Right renal cortex interstitium (tissue), 3 donors: ENCODE measurements around the gene SIPA1L3. TPM values are rescaled to one million over a fixed set of nuclear protein-coding genes. Genes with fewer than 3 reads are reported as not detected.
"Not testable (repeated sequence)": the region's sequence is repeated elsewhere in the genome, so short reads cannot be mapped to it uniquely, and the experiment has no call there.

Experiments
- DNase-seq, 3 donors: peaks; one replicate each; pipeline ENCODE4 v3.0.0-alpha.2; 2013; ENCODE audit warnings: low read depth in 3 of 3, low spot score in 2 of 3
- polyA plus RNA-seq, 3 donors: library from polyadenylated mRNA; unstranded; fragments of 120-200 nt; gene quantifications; one replicate each; pipeline ENCODE4 v1.2.1, GENCODE V29; 2013; ENCODE audit not compliant: insufficient read length in 3 of 3

Gene SIPA1L3
- polyA plus RNA-seq, 3 donors: 25.4 to 28.2 (median 25.7) TPM

DNA sequence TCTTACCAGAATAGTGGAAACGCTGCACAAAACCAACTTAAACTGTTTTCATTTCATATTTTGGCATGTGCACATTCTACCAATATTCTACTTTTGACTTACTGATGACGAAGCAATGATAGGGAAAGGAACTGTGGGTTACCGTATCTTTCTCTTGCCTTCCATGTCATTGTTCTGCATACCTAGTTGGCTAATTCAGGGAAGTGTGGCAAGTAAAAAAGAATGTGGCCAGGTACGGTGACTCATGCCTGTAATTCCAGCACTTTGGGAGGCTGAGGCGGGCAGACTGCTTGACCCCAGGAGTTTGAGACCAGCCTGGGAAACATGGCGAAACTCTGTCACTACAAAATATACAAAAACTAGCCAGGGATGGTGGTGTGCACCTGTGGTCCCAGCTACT is 108.2 kb downstream of the SIPA1L3 start:
- DNase-seq: no peak

DNA sequence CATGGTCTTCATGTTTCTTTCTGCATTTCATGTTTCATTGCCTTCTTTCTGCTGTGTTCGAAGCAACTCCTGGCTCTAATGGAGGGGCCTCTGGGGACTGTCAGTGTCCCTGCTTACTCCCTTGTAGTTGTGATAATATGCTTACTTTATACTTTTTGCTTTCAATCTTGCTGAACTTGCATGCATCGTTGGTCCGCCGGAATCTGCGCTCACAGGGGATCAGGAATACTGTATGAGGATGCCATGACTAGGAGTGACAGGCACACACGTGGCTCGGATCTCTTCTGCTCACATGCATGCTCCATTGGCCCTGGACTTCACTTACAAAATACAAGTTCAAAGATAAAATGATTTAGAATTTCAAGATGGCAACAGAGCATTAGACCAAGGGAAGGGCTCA is 108.8 kb downstream of the SIPA1L3 start:
- DNase-seq: no peak

DNA sequence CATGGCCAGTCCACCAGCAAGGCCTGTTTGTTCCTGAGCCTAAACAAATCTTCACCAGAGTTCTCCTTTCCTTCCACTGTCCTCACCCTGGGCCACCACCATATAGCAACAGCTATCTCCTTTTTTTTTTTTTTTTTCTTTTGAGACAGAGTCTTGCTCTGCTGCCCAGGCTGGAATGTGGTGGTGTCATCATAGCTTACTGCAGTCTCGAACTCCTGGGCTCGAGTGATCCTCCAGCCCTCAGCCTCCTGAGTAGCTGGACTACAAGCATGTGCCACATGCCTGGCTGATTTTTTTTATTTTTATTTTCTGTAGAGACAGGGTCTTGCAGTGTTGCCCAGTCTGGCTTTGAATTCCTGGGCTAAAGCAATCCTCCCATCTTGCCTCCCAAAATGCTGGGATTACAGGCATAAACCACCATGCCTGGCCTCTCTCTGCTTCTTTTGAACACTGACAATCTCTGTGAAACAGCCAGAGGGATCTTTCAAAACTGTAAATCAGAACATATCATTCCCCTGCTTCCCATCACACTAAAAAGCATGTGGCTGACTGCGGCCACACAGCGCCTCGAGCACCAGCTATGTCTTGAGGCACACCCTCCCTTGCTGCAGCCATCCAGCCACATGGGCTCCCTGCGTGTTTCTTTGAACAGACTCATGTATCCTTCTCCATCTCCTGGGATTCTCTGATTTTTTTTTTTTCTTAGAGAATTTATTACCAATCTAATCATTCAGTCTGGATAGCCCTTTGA is 110.6 kb downstream of the SIPA1L3 start:
- DNase-seq: no peak

DNA sequence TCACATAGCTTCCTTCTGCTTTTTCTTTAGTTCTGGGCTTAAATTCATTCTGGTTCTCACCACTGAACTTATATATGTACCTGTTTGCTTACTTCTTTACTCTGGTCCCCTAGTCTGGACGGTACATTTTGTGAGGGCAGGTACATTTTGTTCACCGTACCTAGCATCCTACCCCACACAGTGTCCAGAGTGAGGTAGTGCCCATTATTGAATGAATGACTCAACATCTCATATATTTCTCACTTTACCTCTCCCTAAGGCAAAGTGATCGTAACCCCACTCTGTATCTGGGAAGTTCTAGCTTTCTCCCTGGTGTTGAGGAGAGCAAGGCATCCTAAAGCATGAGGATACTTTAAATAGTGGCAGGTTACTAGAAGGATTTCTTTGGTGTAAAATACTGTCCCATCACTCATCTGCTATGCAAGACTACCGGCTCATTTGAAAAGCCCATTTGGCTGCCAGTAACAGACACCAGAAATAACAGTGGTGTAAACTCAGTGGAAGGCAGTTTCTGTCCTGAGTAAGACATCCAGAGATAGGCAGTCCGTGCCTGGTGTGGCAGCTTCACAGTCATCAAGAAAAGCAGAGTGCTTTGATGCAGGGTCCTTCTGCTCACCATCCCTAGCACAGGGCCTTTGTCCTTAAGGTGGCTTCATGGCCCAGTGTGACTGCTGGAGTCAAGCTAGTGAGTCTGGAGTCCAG is 111.8 kb downstream of the SIPA1L3 start:
- no peak for DNase-seq

DNA sequence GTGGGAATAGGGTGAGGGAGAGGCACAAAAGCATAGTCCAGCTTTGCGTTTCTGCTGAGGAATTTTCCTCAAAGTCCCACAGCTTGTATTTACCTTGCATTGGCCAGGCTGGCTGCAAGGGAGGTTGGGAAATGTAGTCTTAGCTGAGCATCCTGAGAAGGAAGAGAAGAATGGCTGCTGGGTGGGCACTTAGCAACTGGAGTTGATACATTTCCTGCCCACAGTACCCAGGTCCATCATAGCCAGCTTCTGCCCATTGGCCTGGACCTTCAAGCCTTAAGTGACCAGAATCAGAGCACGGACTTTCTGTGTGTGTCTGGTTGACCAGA is 112.4 kb downstream of the SIPA1L3 start:
- no peak for DNase-seq

DNA sequence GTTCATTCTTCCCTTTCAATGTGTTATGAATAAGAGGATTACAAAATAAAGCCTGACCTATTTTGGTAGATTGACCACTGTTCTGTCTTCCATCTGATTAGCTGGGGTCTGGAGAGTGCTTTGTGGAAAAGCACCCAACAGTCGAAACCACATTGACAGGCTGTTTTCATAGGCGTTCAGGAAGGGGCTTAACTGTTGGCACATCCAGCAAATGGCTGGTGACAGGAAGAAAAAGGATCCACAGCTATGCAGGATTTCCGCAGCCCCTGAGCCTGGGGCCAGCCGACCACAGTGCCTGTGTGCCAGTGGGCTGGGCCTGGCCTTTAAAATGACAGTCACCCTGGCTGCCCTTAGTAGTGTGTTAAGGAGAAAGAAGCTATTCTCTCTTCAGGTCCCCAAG is 113.3 kb downstream of the SIPA1L3 start:
- DNase-seq: no peak

DNA sequence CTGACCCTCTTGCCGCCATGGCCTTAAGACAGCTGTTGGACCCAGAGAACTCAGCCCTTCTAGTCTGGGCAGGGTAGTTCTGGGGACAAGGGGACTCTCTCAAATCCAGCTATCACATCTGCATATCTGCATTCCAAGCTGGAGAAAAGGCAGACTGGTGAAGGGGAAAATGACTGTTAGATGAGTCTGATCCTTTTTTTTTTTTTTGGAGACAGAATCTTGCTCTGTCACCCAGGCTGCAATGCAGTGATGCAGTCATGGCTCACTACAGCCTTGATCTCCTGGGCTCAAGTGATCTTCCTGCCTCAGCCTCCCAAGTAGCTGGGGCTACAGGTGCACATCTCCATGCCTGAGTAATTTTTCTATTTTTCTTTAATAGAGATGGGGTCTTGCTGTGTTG is 114.3 kb downstream of the SIPA1L3 start:
- no peak for DNase-seq

DNA sequence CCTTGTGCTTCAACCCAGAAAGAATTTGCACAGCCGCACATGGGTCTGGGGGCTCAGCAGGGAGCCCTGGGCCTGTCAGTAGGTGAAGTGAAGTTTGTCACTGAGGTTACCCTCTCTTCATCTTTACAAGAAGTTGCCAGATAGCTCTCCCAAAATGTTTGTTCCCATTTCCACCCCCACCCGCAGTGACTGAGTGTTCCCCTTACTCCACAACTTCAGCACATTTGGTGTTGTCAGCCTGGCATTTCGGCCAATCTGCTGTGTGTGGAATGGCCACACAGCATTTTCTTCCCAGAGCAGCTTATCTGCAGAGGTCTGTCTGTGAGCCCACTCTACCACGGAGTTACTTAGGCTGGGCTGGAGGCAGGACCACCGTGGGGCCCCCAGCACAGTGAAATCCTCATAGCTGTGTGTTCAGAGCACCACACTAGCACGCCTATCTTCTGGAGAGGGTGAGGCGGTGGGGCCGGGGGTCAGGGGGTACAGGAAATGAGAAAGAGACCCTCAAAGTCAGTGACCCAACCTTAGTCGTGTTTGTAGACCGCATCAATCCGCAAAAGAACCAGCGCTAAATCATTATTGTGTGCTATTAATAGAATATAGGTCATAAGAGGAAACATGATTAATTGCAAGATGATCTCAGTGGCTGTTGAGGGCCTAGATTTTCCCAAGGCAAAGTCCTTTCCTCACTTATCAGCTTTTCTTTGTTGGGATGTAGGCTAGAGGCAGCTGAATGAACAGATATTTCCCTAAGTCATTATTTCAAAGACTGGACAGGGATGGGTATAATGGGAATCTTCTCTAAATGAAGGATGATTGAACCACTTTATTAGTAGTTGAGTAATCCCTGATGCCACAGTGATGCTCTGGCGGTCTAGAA is 116.0 kb downstream of the SIPA1L3 start:
- DNase-seq: no peak

DNA sequence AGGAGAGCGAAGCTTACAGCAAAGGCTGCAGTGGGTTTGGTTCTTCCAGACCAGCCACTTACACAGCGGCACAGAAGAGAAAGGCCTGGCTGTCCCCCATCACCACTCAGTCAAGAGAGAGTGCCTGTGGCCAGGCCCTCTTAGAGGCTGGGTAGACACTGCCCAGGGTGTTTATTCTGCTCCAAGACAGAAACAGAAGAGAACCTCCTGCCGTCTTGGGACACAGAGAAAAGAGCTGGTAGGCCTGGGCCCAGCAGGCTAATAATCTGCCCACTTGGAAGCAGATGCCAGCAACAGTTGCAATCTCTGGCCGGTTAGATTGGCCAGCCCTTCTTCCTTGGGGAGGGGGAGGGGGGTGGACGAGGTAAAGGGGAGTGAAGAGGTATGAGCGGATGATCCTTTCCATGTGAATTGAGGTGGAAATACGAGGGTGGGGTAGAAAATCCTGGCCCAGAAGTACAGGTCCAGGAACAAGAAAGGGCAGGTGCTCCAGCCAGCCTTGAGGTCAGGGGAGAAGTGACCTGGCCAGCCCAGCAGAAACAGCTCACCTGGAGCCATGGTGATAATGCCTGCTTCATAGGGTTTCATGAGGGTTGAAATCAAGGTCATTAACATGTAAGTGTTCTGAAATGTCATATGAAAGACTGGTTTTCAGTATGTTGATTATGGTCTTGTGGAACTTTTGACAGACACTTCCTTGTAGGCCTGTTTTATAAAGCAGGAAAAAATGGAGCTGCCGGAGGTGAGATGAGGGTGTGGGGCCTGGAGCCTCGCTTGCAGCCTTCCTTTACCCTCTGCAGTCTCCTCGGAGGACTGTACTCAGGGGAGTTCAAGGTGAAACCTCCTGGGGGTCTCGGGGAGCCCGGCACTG is 116.9 kb downstream of the SIPA1L3 start:
- DNase-seq: no peak

DNA sequence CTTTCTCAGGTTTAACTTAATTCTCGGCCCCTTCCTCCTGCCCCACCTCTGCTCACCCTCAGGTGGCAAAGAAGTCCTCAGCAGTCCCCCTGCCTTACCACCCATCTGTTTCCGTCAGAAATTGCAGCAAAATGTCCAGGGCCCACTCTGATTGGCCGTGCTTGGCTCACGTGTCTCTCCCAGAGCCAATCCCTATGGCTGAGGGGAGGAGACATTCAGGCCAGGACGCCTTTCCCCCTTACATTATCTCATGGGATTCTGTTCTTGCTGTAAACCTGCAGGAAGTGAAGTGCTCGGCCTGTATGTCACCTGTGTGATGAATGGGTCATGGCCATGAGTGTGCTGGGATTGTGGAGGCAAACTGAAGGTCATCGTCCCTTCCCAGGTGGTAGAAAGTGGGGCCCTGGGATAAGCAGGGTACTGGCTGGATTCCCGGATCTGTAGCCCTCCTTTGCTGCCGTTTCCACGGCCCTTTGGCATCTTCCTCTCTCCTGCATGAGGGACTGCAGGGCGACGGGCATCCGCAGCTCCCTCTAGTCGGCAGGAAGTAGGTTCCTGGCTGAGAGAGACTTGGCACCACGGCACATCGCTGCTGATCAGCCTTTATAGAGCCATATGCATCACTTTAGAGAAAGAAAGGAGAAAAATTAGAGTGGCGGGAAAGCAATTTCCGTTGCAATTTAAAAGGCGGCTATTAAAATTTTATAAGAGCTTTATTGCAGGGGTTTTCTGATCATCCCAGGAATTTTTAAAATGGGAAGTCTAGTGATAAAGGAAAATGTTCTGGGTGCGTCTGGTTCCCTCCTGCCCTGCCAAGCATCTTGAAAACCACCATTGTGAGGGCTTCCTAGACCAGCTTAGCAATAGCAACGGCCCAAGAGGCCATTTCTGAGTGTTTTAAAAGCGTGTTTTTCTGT is 118.2 kb downstream of the SIPA1L3 start:
- DNase-seq: no peak

DNA sequence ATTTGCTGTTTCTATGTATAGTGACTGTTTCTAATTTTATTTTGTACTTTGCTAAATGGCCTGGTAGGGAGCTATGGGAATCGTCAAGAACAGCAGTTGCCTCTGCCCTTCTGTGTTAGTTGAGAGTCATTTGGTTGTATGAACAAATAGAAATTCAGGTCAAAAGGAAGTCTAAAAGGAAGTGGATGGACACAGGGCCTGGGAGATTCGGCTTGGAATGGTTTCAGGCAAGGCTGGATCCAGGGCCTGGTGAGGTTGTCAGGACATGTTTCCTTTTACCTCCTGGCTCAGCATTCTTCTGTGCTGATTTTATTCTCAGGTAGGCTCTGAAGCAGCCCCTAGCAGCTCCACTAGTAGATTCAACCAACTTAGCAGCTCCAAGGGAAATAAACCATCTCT is 118.9 kb downstream of the SIPA1L3 start:
- no peak for DNase-seq

DNA sequence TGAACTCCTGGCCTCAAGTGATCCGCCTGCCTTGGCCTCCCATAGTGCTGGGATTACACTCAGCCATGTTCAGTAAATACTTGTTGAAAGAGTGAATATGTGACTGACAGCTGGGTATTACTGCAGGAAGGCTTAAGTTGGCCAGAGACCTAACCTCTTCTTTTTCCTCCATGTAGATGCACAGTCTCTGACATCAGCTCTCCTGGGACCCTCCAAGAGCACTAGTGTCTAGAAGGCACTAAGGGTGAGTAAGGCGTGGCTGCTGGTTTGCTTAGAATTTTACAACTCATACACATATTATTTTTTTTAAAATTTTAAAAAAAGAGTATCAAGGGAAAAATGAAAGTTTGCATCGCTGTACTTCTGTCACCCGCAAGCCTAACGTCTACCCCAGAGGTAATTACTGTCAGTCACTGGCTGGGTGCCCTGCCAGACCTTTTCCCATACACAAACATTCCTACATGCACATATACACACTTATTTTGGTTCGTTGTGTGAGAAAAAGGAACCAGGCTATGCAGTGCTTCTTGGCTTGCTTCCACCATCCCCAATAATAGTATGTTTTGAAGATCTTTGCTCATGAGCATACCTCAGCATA is 122.0 kb downstream of the SIPA1L3 start:
- no peak for DNase-seq

DNA sequence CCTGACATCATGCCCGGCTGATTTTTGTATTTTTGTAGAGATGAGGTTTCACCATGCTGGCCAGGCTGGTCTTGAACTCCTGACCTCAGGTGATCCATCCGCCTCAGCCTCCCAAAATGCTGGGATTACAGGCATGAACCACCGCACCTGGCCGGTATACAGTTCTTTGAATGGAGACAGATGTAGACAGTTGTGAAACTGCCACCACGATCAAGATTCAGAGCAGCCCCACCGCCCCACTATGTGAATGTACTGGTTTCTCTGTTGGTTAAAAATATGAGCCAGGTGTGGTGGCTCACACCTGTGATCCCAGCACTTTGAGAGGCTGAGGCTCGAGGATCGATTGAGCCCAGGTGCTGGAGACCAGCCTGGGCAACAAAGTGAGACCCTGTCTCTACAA is 123.0 kb downstream of the SIPA1L3 start:
- DNase-seq: not testable (repeated sequence)

DNA sequence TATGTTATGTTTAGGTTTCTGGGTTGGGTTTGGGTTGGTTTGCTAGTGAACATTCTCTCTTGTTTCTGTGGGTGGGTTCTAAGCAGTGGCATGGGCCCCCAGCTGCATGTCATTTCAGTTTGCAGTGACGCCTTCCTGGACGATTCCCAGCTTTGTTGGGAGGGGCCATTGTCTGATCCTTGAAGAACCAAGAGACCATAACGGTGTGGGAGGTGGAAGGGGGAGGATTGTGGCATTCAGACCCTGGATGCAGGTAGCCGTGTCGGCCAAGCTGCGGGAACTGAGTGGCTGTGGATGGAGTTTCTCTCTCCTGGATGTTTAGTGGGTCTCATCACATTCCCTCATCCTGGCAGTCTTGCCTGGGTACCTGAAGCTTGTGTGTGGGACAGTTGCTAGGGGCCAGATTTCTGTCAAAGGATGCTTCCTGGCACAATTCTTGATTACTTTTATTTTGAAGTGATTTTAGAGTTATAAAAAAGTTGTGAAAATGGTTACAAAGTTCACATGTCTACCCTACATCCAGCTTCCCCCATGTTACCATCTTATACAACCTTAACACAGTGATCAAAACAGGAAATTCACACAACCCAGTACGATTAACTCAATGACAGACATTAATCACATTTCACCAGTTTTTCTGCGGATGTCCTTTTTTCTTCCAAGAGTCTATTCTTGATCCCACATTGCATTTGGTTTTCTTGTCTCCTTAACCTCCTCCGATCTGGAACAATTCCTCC is 123.8 kb downstream of the SIPA1L3 start:
- DNase-seq: no peak

DNA sequence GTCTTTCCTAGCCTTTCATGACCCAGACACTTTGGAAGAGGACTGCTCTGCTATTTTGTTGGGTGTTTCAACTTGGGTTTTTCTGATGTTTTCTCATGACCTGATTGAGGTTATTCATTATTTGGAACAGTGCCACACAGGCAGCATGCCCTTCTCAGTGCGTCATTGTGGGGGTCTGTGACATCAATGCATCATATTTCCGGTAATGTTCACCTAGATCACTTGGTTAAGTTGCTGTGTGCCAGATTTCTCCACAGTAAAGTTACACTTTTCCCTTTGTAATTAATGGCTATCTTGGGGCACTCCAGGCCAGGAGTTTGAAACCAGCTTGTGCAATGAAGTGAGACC is 124.4 kb downstream of the SIPA1L3 start:
- DNase-seq: no peak

DNA sequence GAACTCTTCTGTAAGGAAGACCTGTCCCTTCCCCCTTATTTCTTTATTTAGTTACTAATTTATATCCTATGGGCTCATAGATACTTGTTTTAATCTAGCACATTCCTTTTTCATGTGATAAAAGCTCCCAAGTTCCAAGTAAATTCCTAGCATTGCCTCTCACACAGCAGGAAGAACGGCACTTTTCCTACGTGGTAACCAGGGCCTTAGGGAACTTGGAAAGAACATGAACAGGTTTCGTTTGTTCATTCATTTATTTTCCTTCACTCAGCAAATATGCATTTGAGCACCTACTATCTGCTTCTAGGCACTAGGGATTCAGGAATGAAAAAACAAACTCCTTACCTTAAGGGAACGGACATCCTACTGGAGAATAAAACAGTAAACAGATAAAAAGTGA is 125.1 kb downstream of the SIPA1L3 start:
- DNase-seq: no peak

DNA sequence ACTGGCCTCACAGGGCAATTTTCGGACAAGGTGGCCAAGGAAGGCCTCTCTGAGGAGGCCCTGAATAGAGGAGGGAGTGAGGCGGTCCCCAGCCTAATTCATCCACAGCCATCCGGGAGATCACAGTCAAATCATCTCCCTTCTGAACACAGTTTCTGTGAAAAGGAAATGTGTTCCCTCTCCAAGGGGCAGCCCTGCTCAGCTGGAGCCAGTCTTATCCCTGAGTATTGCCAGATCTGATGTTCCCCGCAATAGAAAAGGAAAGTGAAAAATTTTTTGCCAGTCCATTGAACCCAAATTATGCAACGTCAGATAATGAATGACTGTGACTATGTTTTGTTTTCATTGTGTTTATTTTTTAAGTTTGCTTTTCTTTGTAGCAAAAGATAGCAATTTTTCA is 125.9 kb downstream of the SIPA1L3 start:
- DNase-seq: no peak

DNA sequence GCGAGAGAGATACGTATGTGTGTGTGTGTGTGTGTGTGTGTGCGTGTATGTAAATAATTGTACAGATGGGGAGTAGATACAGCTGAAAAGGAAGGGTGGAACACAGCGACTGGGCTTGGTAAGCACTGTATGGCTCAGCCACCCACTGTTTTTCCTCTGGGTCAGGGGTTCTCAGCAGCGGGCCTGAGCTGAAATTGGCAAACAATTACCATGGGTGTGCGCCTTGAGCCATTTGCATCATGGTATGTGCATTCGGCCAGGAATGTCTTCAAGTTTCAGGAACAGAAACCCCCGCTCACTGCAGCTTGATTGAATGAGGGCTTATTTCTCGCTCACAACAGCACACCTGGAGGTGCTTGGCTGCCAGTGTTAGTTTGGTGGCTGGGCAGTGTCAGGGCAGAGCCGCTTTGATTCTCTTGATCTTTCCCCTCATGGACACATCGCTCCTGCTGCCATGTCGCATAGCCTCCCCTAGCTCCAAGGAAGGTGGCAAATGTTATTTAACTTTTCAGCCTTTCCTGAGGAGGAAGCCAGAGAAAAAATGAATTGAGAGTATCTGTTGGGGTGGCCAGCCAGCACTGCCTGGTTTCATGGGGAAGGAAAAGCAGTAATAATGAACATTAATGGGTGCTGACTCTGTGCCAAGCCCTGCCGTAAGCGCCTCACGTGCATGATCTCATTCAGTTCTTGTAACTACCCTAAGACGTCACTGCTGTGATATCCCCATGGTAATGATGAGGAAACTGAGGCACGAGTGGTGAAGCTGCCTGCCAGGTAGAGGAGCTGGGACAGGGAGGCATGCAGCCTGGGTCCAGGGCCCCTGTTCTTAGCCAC is 126.9 kb downstream of the SIPA1L3 start:
- DNase-seq: no peak
